HUES64 (cell line): ENCODE measurements around the gene LHB.

ENCODE experiments used
- H3K27ac ChIP-seq: 2 replicates; pipeline ENCODE4 v1.7.0; 2013; ENCODE audit warnings: low read depth, low read length, inconsistent platforms
- H3K27me3 ChIP-seq: 2 replicates; pipeline ENCODE4 v1.6.1; 2013; ENCODE audit warnings: mild to moderate bottlenecking, low read length; ENCODE audit not compliant: insufficient read depth
- H3K36me3 ChIP-seq: 2 replicates; pipeline ENCODE4 v1.6.1; 2013; ENCODE audit warnings: mild to moderate bottlenecking, low read length; ENCODE audit not compliant: insufficient read depth
- H3K4me1 ChIP-seq: 2 replicates; pipeline ENCODE4 v1.6.1; 2013; ENCODE audit warnings: mild to moderate bottlenecking, low read length, moderate library complexity; ENCODE audit not compliant: insufficient read depth
- H3K4me3 ChIP-seq: 2 replicates; pipeline ENCODE4 v1.5.1; 2013; ENCODE audit warnings: mild to moderate bottlenecking, low read length, moderate library complexity
- H3K9ac ChIP-seq: 2 replicates; pipeline ENCODE4 v1.6.1; 2013; ENCODE audit warnings: mild to moderate bottlenecking, low read depth, low read length
- H3K9me3 ChIP-seq: 2 replicates; pipeline ENCODE4 v1.6.1; 2013; ENCODE audit warnings: low read depth, low read length; ENCODE audit not compliant: insufficient read depth
- WGBS: fragments of 150-250, 120-280 bp; methylation state at CpG from one replicate; pipeline ENCODE4 v1.1.7; 2013; ENCODE audit warnings: missing lambda C conversion rate; 5-methylcytosine and 5-hydroxymethylcytosine counted together

LHB gene

DNA sequence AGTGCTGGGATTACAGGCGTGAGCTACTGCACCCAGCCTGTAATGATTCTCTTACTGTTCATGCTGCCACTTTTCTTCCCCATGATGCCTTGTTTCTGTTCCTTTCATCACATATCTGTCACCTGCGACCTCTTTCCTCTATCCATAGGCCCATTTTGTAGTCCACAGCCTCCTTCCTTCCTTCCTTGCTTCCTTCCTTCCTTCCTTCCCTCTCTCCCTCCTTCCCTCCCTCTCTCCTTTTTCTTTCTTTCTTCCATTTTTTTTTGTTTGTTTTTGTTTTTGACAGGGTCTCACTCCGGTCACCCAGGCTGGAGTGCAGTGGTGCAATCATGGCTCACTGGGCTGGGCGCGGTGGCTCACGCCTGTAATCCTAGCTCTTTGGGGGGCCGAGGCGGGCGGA, 28.0 kb downstream of the LHB start:
- Histone ChIP-seq H3K36me3 (peaks cover 48% of the 10 kb centered on the region), H3K27me3 (no peaks in the 10 kb centered on the region), H3K4me1 (no peaks in the 10 kb centered on the region; the same call in 1 of the 2 replicates), H3K9ac (no peak overlapping the region), H3K9me3 (no peaks in the 10 kb centered on the region), H3K4me3 (no peak overlapping the region), H3K27ac (no peak overlapping the region)
- WGBS, result 95% methylated on average over 9 of the region's 9 CpGs

DNA sequence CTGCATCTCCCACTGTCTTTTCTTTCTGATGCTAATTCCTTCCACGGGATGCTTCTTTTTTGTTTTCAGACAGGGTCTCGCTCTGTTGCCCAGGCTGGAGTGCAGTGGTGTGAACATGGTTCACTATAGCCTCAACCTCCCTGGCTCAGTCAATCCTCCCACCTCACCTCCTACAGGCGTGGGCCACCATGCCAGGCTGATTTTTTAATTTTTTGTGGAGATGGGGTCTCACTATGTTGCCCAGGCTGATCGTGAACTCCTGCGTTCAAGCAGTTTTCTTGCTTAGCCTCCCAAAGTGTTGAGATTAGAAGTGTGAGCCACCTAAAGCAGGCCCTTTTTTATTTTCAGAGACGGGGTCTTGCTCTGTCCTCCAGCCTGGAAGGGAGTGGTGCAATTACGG, 28.6 kb downstream of the LHB start:
- Histone ChIP-seq H3K27me3 (no peaks in the 10 kb centered on the region), H3K27ac (no peak overlapping the region), H3K9me3 (no peaks in the 10 kb centered on the region), H3K4me3 (no peak overlapping the region), H3K9ac (no peak overlapping the region), H3K36me3 (peaks cover 48% of the 10 kb centered on the region), H3K4me1 (no peaks in the 10 kb centered on the region; the same call in 1 of the 2 replicates)
- 98% methylated on average over 7 of the region's 7 CpGs for WGBS

DNA sequence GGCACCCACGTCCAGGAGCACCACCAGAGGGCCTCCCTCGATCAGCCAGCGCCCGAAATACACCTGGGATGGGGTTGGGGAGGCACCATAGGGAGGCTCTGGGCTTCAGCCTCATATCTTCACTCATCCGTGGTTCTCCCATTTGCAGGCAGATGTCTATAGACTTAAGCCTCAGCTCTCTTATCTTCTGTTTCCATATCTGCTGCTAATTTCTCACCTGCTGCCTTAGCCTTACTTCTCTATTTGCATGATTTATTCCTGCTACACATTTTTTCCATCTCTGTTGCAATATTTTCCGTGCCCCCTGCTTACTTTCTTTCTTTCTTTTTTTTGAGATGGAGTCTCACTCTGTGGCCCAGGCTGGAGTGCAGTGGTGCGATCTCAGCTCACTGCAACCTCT, 29.6 kb downstream of the LHB start:
- Histone ChIP-seq H3K4me3 (no peak overlapping the region), H3K36me3 (peaks cover 48% of the 10 kb centered on the region), H3K9ac (no peak overlapping the region), H3K27ac (no peak overlapping the region), H3K9me3 (no peaks in the 10 kb centered on the region), H3K27me3 (no peaks in the 10 kb centered on the region), H3K4me1 (no peaks in the 10 kb centered on the region; the same call in 1 of the 2 replicates)
- WGBS, result 90% methylated on average over 7 of the region's 7 CpGs

DNA sequence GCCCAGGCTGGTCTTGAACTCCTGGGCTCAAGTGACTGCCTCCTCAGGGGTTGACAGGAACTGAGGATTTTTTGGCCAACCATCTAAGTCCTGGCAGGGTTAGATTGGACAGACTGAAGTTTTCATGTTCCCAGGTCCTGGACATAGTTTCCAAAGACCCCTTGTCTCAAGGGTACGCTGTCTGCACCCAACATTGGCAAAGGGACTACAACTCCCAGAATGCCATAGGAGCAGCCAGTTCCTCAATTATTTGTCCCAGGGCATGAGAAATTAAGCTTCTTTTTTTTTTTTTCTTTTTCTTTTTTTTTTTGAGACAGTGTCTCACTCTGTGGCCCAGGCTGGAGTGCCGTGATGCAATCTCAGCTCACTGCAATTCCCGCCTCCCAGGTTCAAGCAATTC, 30.7 kb downstream of the LHB start:
- H3K36me3 ChIP-seq, result peaks cover 58% of the 10 kb centered on the region
- 98% methylated on average over 3 of the region's 3 CpGs for WGBS
- no peaks in the 10 kb centered on the region for H3K9me3 ChIP-seq
- no peak overlapping the region for H3K27ac ChIP-seq
- H3K27me3 ChIP-seq, result no peaks in the 10 kb centered on the region
- H3K4me1 ChIP-seq, result no peaks in the 10 kb centered on the region
- no peak overlapping the region for H3K9ac ChIP-seq
- H3K4me3 ChIP-seq, result no peak overlapping the region

DNA sequence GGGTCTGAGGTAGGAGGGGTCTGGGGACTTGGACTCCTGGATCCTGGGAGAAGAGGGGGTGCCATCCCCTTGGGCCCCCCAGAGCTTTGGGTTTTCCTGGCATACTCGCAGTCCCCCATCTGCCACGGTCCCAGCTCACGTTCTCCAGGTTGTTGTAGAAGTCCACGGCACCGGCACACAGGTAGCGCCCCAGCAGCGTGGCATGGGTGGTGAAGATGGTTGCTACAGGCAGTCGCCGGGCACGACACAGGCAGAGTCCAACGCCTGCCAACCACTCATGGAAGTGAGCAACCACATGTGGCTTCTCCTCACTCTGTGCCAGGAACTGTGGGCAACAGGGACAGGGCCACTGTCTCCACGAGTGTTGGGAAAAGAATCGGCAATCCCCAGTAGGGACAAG, 31.2 kb downstream of the LHB start:
- peaks cover 54% of the 10 kb centered on the region for H3K36me3 ChIP-seq
- H3K4me1 ChIP-seq, result no peaks in the 10 kb centered on the region
- no peak overlapping the region for H3K9ac ChIP-seq
- no peak overlapping the region for H3K4me3 ChIP-seq
- H3K27me3 ChIP-seq, result no peaks in the 10 kb centered on the region
- H3K27ac ChIP-seq, result no peak overlapping the region
- 96% methylated on average over 13 of the region's 13 CpGs for WGBS
- H3K9me3 ChIP-seq, result no peaks in the 10 kb centered on the region

DNA sequence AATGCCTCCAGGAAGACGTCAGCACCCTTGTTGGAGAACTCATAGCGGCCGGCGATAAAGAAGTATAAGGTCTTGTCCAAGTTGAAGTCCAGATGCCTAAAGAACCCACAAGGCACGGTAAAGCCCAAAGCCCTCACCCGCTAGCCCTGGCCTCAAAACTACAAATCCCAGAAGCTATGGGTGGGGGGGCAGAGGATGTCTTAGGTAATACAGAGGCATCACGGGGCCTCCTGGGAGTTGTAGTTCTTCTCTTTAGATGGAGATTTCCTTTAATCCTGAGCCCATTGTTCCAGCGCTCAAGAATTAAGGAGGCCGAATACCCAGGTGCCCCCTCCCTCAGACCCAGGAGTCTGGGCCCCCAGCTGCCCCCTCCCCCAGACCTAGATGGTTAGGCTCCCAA, 34.6 kb downstream of the LHB start:
- Histone ChIP-seq H3K9ac (no peak overlapping the region), H3K27me3 (no peaks in the 10 kb centered on the region), H3K4me3 (no peak overlapping the region), H3K9me3 (no peaks in the 10 kb centered on the region), H3K36me3 (peaks cover 45% of the 10 kb centered on the region), H3K4me1 (no peaks in the 10 kb centered on the region), H3K27ac (no peak overlapping the region)
- WGBS, result 93% methylated on average over 9 of the region's 9 CpGs

DNA sequence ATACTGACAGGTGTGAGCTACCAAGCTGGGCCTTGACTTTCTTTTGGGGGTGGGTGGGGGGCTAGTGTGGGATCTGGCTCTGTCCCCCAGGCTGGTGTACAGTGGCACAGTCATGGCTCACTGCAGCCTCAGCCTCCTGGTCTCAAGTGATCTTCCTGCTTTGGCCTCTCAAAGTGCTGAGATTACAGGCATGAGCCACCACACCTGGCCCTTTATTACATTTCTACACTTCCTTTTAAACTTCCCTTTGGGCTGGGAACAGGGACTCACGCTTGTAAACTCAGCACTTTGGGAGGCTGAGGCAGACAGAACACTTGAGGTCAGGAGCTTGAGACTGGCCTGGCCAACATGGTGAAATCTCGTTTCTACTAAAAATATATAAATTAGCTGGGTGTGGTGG, 39.8 kb downstream of the LHB start:
- Histone ChIP-seq H3K9me3 (no peaks in the 10 kb centered on the region), H3K27ac (no peak overlapping the region), H3K9ac (no peak overlapping the region), H3K36me3 (peaks cover 43% of the 10 kb centered on the region), H3K4me3 (no peak overlapping the region), H3K27me3 (no peaks in the 10 kb centered on the region), H3K4me1 (no peaks in the 10 kb centered on the region)
- WGBS, result 85% methylated on average over 2 of the region's 2 CpGs

DNA sequence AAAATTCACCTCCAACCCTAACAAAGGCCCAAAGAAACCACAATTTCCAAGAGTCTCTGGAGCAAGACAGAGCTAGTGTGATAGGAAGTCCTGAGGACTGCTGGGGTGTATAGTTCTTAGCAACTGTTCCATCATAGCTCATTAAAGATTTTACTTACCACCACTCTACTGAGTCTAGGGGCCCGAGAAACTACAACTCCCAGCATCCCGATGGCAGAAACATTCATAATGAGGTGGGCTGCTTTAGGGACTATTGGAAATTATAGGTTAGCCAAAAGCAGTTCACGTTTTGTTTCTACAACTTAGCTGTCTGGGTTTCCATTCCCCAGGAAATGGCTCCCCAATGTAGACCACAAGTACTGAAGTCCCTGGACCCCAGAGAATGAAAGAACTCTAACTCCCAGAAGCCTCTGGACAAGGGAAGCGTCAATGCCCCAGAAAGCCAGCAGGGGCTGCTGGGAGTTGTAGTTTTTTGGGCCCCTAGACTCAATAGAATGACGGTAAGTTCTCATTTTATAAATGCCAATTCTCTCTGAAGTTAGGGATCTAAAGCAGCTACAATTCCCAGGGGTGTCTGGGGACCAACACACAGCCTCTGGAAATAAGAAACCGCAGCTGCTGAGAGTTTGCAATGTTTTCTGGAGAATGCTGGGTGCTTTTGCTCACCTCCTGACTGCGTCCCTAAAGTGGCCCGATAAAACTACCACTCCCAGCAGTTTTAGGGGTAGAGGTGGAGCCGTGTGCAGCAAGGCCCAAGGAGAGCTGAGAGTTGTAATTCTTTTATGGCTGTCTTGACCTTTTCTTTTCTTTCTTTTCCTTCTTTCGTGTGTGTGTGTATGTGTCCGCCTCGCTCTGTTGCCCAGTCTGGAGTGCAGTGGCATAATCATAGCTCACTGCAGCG, 40.7 kb downstream of the LHB start:
- 90% methylated on average over 12 of the region's 13 CpGs for WGBS
- no peak overlapping the region for H3K27ac ChIP-seq
- no peaks in the 10 kb centered on the region for H3K4me1 ChIP-seq
- no peaks in the 10 kb centered on the region for H3K9me3 ChIP-seq
- no peak overlapping the region for H3K4me3 ChIP-seq
- no peaks in the 10 kb centered on the region for H3K27me3 ChIP-seq
- H3K9ac ChIP-seq, result no peak overlapping the region
- peaks cover 38% of the 10 kb centered on the region for H3K36me3 ChIP-seq

DNA sequence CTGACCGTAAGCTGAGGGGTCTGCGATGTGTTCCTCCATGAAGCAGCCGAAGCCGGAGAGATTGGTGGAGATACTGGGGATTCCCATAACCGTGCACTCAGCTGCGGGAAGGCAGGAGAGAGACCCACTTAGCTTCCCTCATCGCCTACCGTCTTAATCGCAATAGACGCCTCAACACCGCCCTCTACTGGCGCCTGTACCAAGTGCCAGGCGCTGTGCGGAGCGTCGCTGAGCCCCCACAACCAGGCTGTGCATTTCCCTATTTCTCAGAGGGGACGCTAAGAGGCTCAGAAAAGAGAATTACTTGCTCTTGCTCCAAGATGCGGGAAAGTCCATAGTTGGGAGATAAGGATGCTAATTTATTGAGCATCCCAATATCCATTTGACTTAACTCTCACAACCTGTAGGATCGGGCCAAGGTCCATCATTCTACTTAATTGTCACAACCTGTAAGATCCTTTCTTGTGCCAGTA, 45.9 kb downstream of the LHB start:
- Histone ChIP-seq H3K9me3 (no peaks in the 10 kb centered on the region), H3K27me3 (no peaks in the 10 kb centered on the region), H3K4me1 (0 out of 2 replicates have a peak, but pooled peaks cover 3% of the 10 kb centered on the region), H3K36me3 (peaks cover 59% of the 10 kb centered on the region), H3K4me3 (no peak overlapping the region), H3K27ac (no peak overlapping the region), H3K9ac (no peak overlapping the region)
- WGBS, result 26% methylated on average over 18 of the region's 19 CpGs

DNA sequence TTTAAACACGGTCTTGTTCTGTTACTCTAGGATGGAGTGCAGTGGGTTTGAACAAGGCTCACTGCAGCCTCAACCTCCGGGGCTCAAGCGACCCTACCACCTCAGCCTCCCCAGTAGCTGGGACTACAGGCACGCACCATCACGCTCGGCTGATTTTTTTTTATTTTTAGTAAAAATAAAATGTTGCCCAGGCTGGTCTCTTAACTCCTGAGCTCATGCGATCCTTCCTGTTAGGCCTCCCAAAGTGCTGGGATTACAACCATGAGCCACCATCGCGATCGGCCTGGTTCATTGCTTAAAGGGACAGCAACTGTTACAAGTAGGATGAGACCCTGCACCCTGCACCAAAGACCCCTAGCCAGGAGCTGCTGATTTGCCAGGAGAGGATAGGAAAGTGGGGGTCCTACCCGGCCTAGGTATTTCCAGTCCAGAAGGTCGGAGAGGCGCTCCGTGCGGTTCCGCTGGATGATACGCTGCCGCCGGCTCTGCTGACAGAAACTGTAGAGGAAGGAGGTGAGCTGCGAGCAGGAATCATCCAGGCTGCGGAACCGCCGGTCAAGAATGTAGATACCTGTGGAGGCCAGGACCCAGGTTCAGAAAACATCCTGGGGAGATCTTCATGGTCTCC, 46.6 kb downstream of the LHB start:
- 94% methylated on average over 23 of the region's 23 CpGs for WGBS
- no peak overlapping the region for H3K27ac ChIP-seq
- no peak overlapping the region for H3K9ac ChIP-seq
- no peaks in the 10 kb centered on the region for H3K9me3 ChIP-seq
- 0 out of 2 replicates have a peak, but pooled peaks cover 3% of the 10 kb centered on the region for H3K4me1 ChIP-seq
- peaks cover 61% of the 10 kb centered on the region for H3K36me3 ChIP-seq
- no peak overlapping the region for H3K4me3 ChIP-seq
- no peaks in the 10 kb centered on the region for H3K27me3 ChIP-seq

DNA sequence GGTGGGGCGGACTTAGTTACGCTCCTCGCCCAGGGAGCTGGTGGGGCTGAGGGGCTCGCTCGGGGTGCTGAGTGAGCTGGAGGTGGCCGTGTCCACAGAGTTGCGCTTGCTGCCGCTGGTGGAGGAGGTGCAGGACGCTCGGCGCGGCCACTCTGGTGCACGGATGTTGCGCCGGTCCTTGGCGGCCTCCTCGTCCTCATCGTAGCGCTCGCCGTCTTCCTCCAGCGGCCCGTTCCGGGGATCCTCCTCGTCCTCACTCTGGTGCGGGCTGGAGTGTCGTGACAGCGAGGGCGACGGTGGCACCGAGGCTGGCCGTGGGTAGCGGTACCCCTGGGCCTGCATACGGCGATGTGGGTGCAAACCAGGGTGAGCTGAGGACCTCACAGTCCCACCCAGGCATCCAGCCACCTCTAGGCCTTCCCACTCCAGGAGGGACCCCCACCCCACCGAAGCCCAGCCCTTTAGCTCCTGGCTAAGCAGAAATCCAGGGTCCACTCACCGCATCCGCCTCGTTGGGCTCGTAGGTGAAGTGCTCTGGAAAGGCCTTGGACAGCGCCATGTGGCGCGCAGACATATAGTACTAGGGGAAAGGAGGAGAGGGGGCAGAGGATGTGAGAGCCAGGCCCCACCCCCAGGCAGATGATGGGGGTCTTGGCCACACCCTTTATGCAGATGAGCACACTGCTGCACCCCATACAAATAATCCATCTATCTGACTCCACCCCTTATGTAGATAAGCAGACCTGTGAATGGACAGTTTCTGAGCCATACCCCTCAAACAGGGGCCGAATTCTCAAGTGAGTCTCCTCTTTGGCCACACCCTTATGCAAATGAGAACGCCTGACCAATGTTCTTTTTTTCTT, 47.4 kb downstream of the LHB start:
- Histone ChIP-seq H3K27ac (no peak overlapping the region), H3K36me3 (peaks cover 57% of the 10 kb centered on the region), H3K4me3 (no peak overlapping the region), H3K27me3 (no peaks in the 10 kb centered on the region), H3K9ac (no peak overlapping the region), H3K4me1 (peaks cover 5% of the 10 kb centered on the region), H3K9me3 (no peaks in the 10 kb centered on the region)
- WGBS, result 95% methylated on average over 45 of the region's 45 CpGs
